HEK293 (cell line): ENCODE data around the gene CPT1A.

Source experiments
- YY1 ChIP-seq: fragments of 450-650 bp; formaldehyde crosslinking; IDR thresholded peaks from 2 replicates; pipeline ENCODE4 v1.5.1; 2018; ENCODE audit warnings: missing biosample characterization, missing genetic modification characterization
- ZBTB11 ChIP-seq: fragments of 450-650 bp; formaldehyde crosslinking; conservative IDR thresholded peaks from 2 replicates; pipeline ENCODE4 v1.5.1; 2016; ENCODE audit warnings: low read depth, missing biosample characterization, missing genetic modification characterization
- ZBTB8A ChIP-seq: fragments of 450-650 bp; formaldehyde crosslinking; IDR thresholded peaks from 2 replicates; pipeline ENCODE4 v1.5.1; 2016; ENCODE audit warnings: missing biosample characterization, missing genetic modification characterization
- ZNF184 ChIP-seq: fragments of 450-650 bp; IDR thresholded peaks from 2 replicates; pipeline ENCODE4 v1.5.1; 2018; ENCODE audit warnings: missing biosample characterization, mild to moderate bottlenecking, missing genetic modification characterization
- ZNF280D ChIP-seq: fragments of 450-650 bp; formaldehyde crosslinking; IDR thresholded peaks from 2 replicates; pipeline ENCODE4 v1.5.1; 2016; ENCODE audit warnings: missing biosample characterization, missing genetic modification characterization
- ZNF366 ChIP-seq: fragments of 450-650 bp; formaldehyde crosslinking; conservative IDR thresholded peaks from 2 replicates; pipeline ENCODE4 v1.5.1; 2016; ENCODE audit warnings: missing biosample characterization, missing genetic modification characterization
- ZNF394 ChIP-seq: fragments of 450-650 bp; formaldehyde crosslinking; IDR thresholded peaks from 2 replicates; pipeline ENCODE4 v1.5.1; 2016; ENCODE audit warnings: missing biosample characterization, missing genetic modification characterization, mild to moderate bottlenecking, moderate library complexity, borderline replicate concordance
- ZNF426 ChIP-seq: fragments of 450-650 bp; formaldehyde crosslinking; IDR thresholded peaks from 2 replicates; pipeline ENCODE4 v1.5.1; 2017; ENCODE audit warnings: missing biosample characterization, missing genetic modification characterization, mild to moderate bottlenecking, inconsistent platforms, moderate library complexity
- ZNF600 ChIP-seq: fragments of 450-650 bp; formaldehyde crosslinking; IDR thresholded peaks from 2 replicates; pipeline ENCODE4 v1.5.1; 2016; ENCODE audit warnings: missing biosample characterization, missing genetic modification characterization
- ZNF629 ChIP-seq: fragments of 450-650 bp; formaldehyde crosslinking; IDR thresholded peaks from 2 replicates; pipeline ENCODE4 v1.5.1; 2017; ENCODE audit warnings: missing biosample characterization, missing genetic modification characterization
- TF ChIP-seq, protein P1 (sequence below): fragments of 450-650 bp; formaldehyde crosslinking; IDR thresholded peaks from 2 replicates; pipeline ENCODE4 v1.5.1; 2016; ENCODE audit warnings: missing biosample characterization, missing genetic modification characterization

GRCh38 chr11:68778205-68778604 is 63.5 kb downstream of the CPT1A start:
- TF ChIP-seq ZNF629 (tag by site-specific recombination): no peak
- TF ChIP-seq ZBTB11 (tag by site-specific recombination): no peak
- no peak for TF ChIP-seq ZNF600 (tag by site-specific recombination)
- no peak for TF ChIP-seq ZNF366 (tag by site-specific recombination)
- TF ChIP-seq ZNF280D: no peak
- TF ChIP-seq, protein P1, sequence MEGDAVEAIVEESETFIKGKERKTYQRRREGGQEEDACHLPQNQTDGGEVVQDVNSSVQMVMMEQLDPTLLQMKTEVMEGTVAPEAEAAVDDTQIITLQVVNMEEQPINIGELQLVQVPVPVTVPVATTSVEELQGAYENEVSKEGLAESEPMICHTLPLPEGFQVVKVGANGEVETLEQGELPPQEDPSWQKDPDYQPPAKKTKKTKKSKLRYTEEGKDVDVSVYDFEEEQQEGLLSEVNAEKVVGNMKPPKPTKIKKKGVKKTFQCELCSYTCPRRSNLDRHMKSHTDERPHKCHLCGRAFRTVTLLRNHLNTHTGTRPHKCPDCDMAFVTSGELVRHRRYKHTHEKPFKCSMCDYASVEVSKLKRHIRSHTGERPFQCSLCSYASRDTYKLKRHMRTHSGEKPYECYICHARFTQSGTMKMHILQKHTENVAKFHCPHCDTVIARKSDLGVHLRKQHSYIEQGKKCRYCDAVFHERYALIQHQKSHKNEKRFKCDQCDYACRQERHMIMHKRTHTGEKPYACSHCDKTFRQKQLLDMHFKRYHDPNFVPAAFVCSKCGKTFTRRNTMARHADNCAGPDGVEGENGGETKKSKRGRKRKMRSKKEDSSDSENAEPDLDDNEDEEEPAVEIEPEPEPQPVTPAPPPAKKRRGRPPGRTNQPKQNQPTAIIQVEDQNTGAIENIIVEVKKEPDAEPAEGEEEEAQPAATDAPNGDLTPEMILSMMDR: no peak
- TF ChIP-seq YY1 (tag by site-specific recombination): no peak
- TF ChIP-seq ZNF394 (tag by site-specific recombination): no peak
- TF ChIP-seq ZNF184: no peak
- no peak for TF ChIP-seq ZNF426 (tag by site-specific recombination)
- TF ChIP-seq ZBTB8A (tag by site-specific recombination): no peak
